RKO (cell line): ENCODE measurements around the gene HTATIP2.
"Not testable (repeated sequence)": the region's sequence is repeated elsewhere in the genome, so short reads cannot be mapped to it uniquely, and the experiment has no call there.

Experiments
- DNase-seq: peaks from one replicate; pipeline ENCODE4 v3.0.0-alpha.2; 2016; ENCODE audit warnings: low spot score

The HTATIP2 gene

GRCh38 chr11:20372081-20372626 lies 8.6 kb downstream of the HTATIP2 start:
- no peak for DNase-seq

GRCh38 chr11:20373147-20373546 lies 9.6 kb downstream of the HTATIP2 start:
- no peak for DNase-seq

- DNase-seq: no peak
These were observed 10.2 kb downstream of the HTATIP2 start for GRCh38 chr11:20373568-20374209.

GRCh38 chr11:20374741-20375300 lies 11.3 kb downstream of the HTATIP2 start:
- no peak for DNase-seq

GRCh38 chr11:20376162-20376730 lies 12.7 kb downstream of the HTATIP2 start:
- DNase-seq: no peak

- DNase-seq: not testable (repeated sequence)
These were observed 22.5 kb downstream of the HTATIP2 start for GRCh38 chr11:20385996-20386395.

- peak; percentile 95 for DNase-seq
These were observed 24.0 kb downstream of the HTATIP2 start, which contains the start of gene PRMT3 for GRCh38 chr11:20387261-20388095. TSS of gene PRMT3 (plus strand) at chr11:20387716. CDS start at chr11:20387747, 31 bp downstream.

- DNase-seq: peak; percentile 55
These were observed 24.9 kb downstream of the HTATIP2 start for GRCh38 chr11:20388096-20389055.

- DNase-seq: peak; percentile 82
These were observed 33.8 kb downstream of the HTATIP2 start for GRCh38 chr11:20397281-20397680.

- no peak for DNase-seq
These were observed 36.0 kb downstream of the HTATIP2 start for GRCh38 chr11:20399498-20399897.

- no peak for DNase-seq
These were observed 39.5 kb downstream of the HTATIP2 start for GRCh38 chr11:20403059-20403458.

GRCh38 chr11:20406484-20406883 lies 43.0 kb downstream of the HTATIP2 start:
- DNase-seq: no peak

GRCh38 chr11:20407344-20407743 lies 43.8 kb downstream of the HTATIP2 start:
- no peak for DNase-seq

- DNase-seq: no peak
These were observed 51.9 kb downstream of the HTATIP2 start for GRCh38 chr11:20415432-20415831.

GRCh38 chr11:20417771-20418170 lies 54.3 kb downstream of the HTATIP2 start:
- no peak for DNase-seq

GRCh38 chr11:20421946-20422345 lies 58.4 kb downstream of the HTATIP2 start:
- no peak for DNase-seq

GRCh38 chr11:20429216-20429615 lies 65.7 kb downstream of the HTATIP2 start:
- DNase-seq: no peak
